GM21367 (cell line): Measurements from ENCODE around the gene TINAG.
A peak's percentile ranks its signal among the peaks of the same experiment; 100 is the strongest.
"Not testable (repeated sequence)": the region's sequence is repeated elsewhere in the genome, so short reads cannot be mapped to it uniquely, and the experiment has no call there.

Source experiments
- ATAC-seq: cut with Tn5 transposase; IDR thresholded peaks from one replicate; pipeline ENCODE4 v1.9.1; 2021; ENCODE audit not compliant: unreplicated experiment

The TINAG gene

GRCh38 chr6:54307439-54307910, 766 bp upstream of the TINAG start:
- ATAC-seq = peak; percentile 37

- ATAC-seq = no peak
Measured at GRCh38 chr6:54308986-54309315, 710 bp downstream of the TINAG start.

GRCh38 chr6:54310377-54311152, 2.3 kb downstream of the TINAG start:
- ATAC-seq = no peak

GRCh38 chr6:54315656-54316055, 7.4 kb downstream of the TINAG start:
- ATAC-seq = no peak

- no peak for ATAC-seq
Measured at GRCh38 chr6:54320871-54321270, 12.6 kb downstream of the TINAG start.

GRCh38 chr6:54327631-54328030, 19.4 kb downstream of the TINAG start:
- ATAC-seq = no peak

GRCh38 chr6:54331571-54331970, 23.3 kb downstream of the TINAG start:
- not testable (repeated sequence) for ATAC-seq

GRCh38 chr6:54335871-54336270, 27.6 kb downstream of the TINAG start:
- no peak for ATAC-seq

- ATAC-seq = no peak
Measured at GRCh38 chr6:54353975-54354374, 45.7 kb downstream of the TINAG start.

- no peak for ATAC-seq
Measured at GRCh38 chr6:54354608-54355007, 46.4 kb downstream of the TINAG start.

GRCh38 chr6:54357141-54357540, 48.9 kb downstream of the TINAG start:
- ATAC-seq = no peak

- no peak for ATAC-seq
Measured at GRCh38 chr6:54361188-54361587, 52.9 kb downstream of the TINAG start.

- no peak for ATAC-seq
Measured at GRCh38 chr6:54361734-54362133, 53.5 kb downstream of the TINAG start.

GRCh38 chr6:54366667-54367327, 58.6 kb downstream of the TINAG start:
- ATAC-seq = no peak

GRCh38 chr6:54377776-54378175, 69.5 kb downstream of the TINAG start:
- ATAC-seq = no peak

GRCh38 chr6:54386295-54386694, 78.1 kb downstream of the TINAG start:
- ATAC-seq = no peak

GRCh38 chr6:54390362-54390761, 82.1 kb downstream of the TINAG start:
- ATAC-seq = no peak

GRCh38 chr6:54391577-54391976, 83.3 kb downstream of the TINAG start:
- no peak for ATAC-seq

GRCh38 chr6:54403096-54403495, 94.9 kb downstream of the TINAG start:
- no peak for ATAC-seq

GRCh38 chr6:54404791-54405190, 96.5 kb downstream of the TINAG start:
- ATAC-seq = no peak

GRCh38 chr6:54411767-54412166, 103.5 kb downstream of the TINAG start:
- no peak for ATAC-seq

GRCh38 chr6:54415517-54415916, 107.3 kb downstream of the TINAG start:
- no peak for ATAC-seq

- no peak for ATAC-seq
Measured at GRCh38 chr6:54419885-54420284, 111.6 kb downstream of the TINAG start.
